Stimulated activated naive CD8-positive, alpha-beta T cell treated with anti-CD3 and anti-CD28 coated beads, Interleukin-15, Interleukin-2, amounts not matched to agents 100 ng/mL and 50 ng/mL, for 24 hours (primary cell): ENCODE data around the gene ITM2B.
A peak's percentile ranks its signal among the peaks of the same experiment; 100 is the strongest.
"Not testable (repeated sequence)": the region's sequence is repeated elsewhere in the genome, so short reads cannot be mapped to it uniquely, and the experiment has no call there.

Experiments used
- H3K27ac Mint-ChIP-seq: one replicate; pipeline ENCODE4 v1.8.0; 2021; ENCODE audit warnings: mild to moderate bottlenecking, mixed read lengths
- H3K27me3 Mint-ChIP-seq: one replicate; pipeline ENCODE4 v1.8.0; 2021; ENCODE audit warnings: mixed read lengths
- H3K36me3 Mint-ChIP-seq: one replicate; pipeline ENCODE4 v1.8.0; 2021; ENCODE audit warnings: low read depth, mixed read lengths
- H3K4me1 Mint-ChIP-seq: one replicate; pipeline ENCODE4 v1.8.0; 2021; ENCODE audit warnings: low read depth, mixed read lengths
- H3K4me3 Mint-ChIP-seq: one replicate; pipeline ENCODE4 v1.8.0; 2021; ENCODE audit warnings: mild to moderate bottlenecking, mixed read lengths
- H3K9me3 Mint-ChIP-seq: one replicate; pipeline ENCODE4 v1.8.0; 2021; ENCODE audit warnings: mixed read lengths

ITM2B gene

GRCh38 chr13:48233046-48233888 lies at the start of gene ITM2B:
ITM2B (plus strand) TSS chr13:48233206; CDS start chr13:48233361, 155 bp downstream.
- H3K9me3 Mint-ChIP-seq: no peaks in the 10 kb centered on the region
- peaks cover 66% of the 10 kb centered on the region for H3K4me1 Mint-ChIP-seq
- peak within 1 kb of the TSS; percentile 91 for H3K4me3 Mint-ChIP-seq
- H3K27ac Mint-ChIP-seq: peak within 1 kb of the TSS; percentile 94
- H3K27me3 Mint-ChIP-seq: no peaks in the 10 kb centered on the region
- H3K36me3 Mint-ChIP-seq: peaks cover 9% of the 10 kb centered on the region

- Mint-ChIP-seq H3K4me1 (peaks cover 68% of the 10 kb centered on the region), H3K4me3 (peak overlapping the region; percentile 42), H3K9me3 (no peaks in the 10 kb centered on the region), H3K27ac (peak overlapping the region; percentile 55), H3K27me3 (no peaks in the 10 kb centered on the region), H3K36me3 (no peaks in the 10 kb centered on the region)
These were observed 48.7 kb upstream of the ITM2B start for GRCh38 chr13:48184260-48184659.

GRCh38 chr13:48185018-48185417 lies 48.0 kb upstream of the ITM2B start:
- no peaks in the 10 kb centered on the region for H3K36me3 Mint-ChIP-seq
- H3K4me3 Mint-ChIP-seq: peak overlapping the region; percentile 11

GRCh38 chr13:48186722-48187121 lies 46.3 kb upstream of the ITM2B start:
- Mint-ChIP-seq H3K36me3 (no peaks in the 10 kb centered on the region), H3K9me3 (no peaks in the 10 kb centered on the region), H3K27me3 (no peaks in the 10 kb centered on the region), H3K27ac (no peak overlapping the region), H3K4me1 (peaks cover 64% of the 10 kb centered on the region), H3K4me3 (no peak overlapping the region)

More at GRCh38 chr13:48185018-48185417, 48.0 kb upstream of the ITM2B start:
- peaks cover 68% of the 10 kb centered on the region for H3K4me1 Mint-ChIP-seq
- peak overlapping the region; percentile 55 for H3K27ac Mint-ChIP-seq
- H3K27me3 Mint-ChIP-seq: no peaks in the 10 kb centered on the region
- no peaks in the 10 kb centered on the region for H3K9me3 Mint-ChIP-seq

GRCh38 chr13:48188131-48188530 lies 44.9 kb upstream of the ITM2B start:
- H3K27me3 Mint-ChIP-seq: no peaks in the 10 kb centered on the region
- no peak overlapping the region for H3K4me3 Mint-ChIP-seq
- no peaks in the 10 kb centered on the region for H3K9me3 Mint-ChIP-seq
- H3K4me1 Mint-ChIP-seq: peaks cover 64% of the 10 kb centered on the region
- H3K27ac Mint-ChIP-seq: no peak overlapping the region
- no peaks in the 10 kb centered on the region for H3K36me3 Mint-ChIP-seq

- H3K9me3 Mint-ChIP-seq: no peaks in the 10 kb centered on the region
- H3K36me3 Mint-ChIP-seq: no peaks in the 10 kb centered on the region
- no peaks in the 10 kb centered on the region for H3K27me3 Mint-ChIP-seq
- H3K4me1 Mint-ChIP-seq: peaks cover 68% of the 10 kb centered on the region
- no peak overlapping the region for H3K4me3 Mint-ChIP-seq
- no peak overlapping the region for H3K27ac Mint-ChIP-seq
These were observed 44.4 kb upstream of the ITM2B start for GRCh38 chr13:48188601-48189000.

- no peaks in the 10 kb centered on the region for H3K36me3 Mint-ChIP-seq
- no peak overlapping the region for H3K27ac Mint-ChIP-seq
- no peaks in the 10 kb centered on the region for H3K9me3 Mint-ChIP-seq
- H3K4me1 Mint-ChIP-seq: peaks cover 68% of the 10 kb centered on the region
- no peaks in the 10 kb centered on the region for H3K27me3 Mint-ChIP-seq
- no peak overlapping the region for H3K4me3 Mint-ChIP-seq
These were observed 43.8 kb upstream of the ITM2B start for GRCh38 chr13:48189171-48189570.

GRCh38 chr13:48192411-48192935 lies 40.5 kb upstream of the ITM2B start:
- Mint-ChIP-seq H3K36me3 (no peaks in the 10 kb centered on the region), H3K9me3 (peaks cover 4% of the 10 kb centered on the region), H3K27me3 (no peaks in the 10 kb centered on the region), H3K27ac (no peak overlapping the region), H3K4me3 (no peak overlapping the region), H3K4me1 (peaks cover 41% of the 10 kb centered on the region)

- H3K4me3 Mint-ChIP-seq: no peak overlapping the region
- H3K27ac Mint-ChIP-seq: no peak overlapping the region
- peaks cover 28% of the 10 kb centered on the region for H3K4me1 Mint-ChIP-seq
- no peaks in the 10 kb centered on the region for H3K36me3 Mint-ChIP-seq
- H3K9me3 Mint-ChIP-seq: peaks cover 4% of the 10 kb centered on the region
- H3K27me3 Mint-ChIP-seq: no peaks in the 10 kb centered on the region
These were observed 38.6 kb upstream of the ITM2B start for GRCh38 chr13:48194379-48194754.

- H3K27me3 Mint-ChIP-seq: no peaks in the 10 kb centered on the region
- H3K27ac Mint-ChIP-seq: no peak overlapping the region
- H3K36me3 Mint-ChIP-seq: no peaks in the 10 kb centered on the region
- H3K4me3 Mint-ChIP-seq: no peak overlapping the region
- peaks cover 7% of the 10 kb centered on the region for H3K4me1 Mint-ChIP-seq
- H3K9me3 Mint-ChIP-seq: peaks cover 4% of the 10 kb centered on the region
These were observed 33.5 kb upstream of the ITM2B start for GRCh38 chr13:48199404-48199946.

- Mint-ChIP-seq H3K4me1 (peaks cover 5% of the 10 kb centered on the region), H3K4me3 (no peak overlapping the region), H3K36me3 (no peaks in the 10 kb centered on the region), H3K27ac (no peak overlapping the region), H3K27me3 (no peaks in the 10 kb centered on the region), H3K9me3 (peaks cover 4% of the 10 kb centered on the region)
These were observed 32.0 kb upstream of the ITM2B start for GRCh38 chr13:48201044-48201443.

- H3K4me1 Mint-ChIP-seq: peaks cover 23% of the 10 kb centered on the region
- not testable (repeated sequence) for H3K9me3 Mint-ChIP-seq, H3K27ac Mint-ChIP-seq, H3K36me3 Mint-ChIP-seq, H3K27me3 Mint-ChIP-seq, H3K4me3 Mint-ChIP-seq
These were observed 25.8 kb upstream of the ITM2B start for GRCh38 chr13:48207207-48207606.

- Mint-ChIP-seq H3K4me3 (no peak overlapping the region), H3K27me3 (no peaks in the 10 kb centered on the region), H3K36me3 (no peaks in the 10 kb centered on the region), H3K4me1 (peaks cover 31% of the 10 kb centered on the region), H3K27ac (no peak overlapping the region), H3K9me3 (peaks cover 9% of the 10 kb centered on the region)
These were observed 22.8 kb upstream of the ITM2B start for GRCh38 chr13:48210178-48210577.

- Mint-ChIP-seq H3K9me3 (peaks cover 11% of the 10 kb centered on the region), H3K4me1 (peaks cover 52% of the 10 kb centered on the region), H3K27ac (no peak overlapping the region), H3K27me3 (no peaks in the 10 kb centered on the region), H3K36me3 (peaks cover 18% of the 10 kb centered on the region), H3K4me3 (no peak overlapping the region)
These were observed 18.4 kb upstream of the ITM2B start for GRCh38 chr13:48214519-48215121.

GRCh38 chr13:48215511-48216203 lies 17.3 kb upstream of the ITM2B start:
- H3K27ac Mint-ChIP-seq, H3K4me3 Mint-ChIP-seq, H3K27me3 Mint-ChIP-seq: not testable (repeated sequence)
- Mint-ChIP-seq H3K4me1 (peaks cover 52% of the 10 kb centered on the region), H3K36me3 (peaks cover 18% of the 10 kb centered on the region), H3K9me3 (peaks cover 11% of the 10 kb centered on the region)
